Inferior parietal cortex (tissue), 1 donor: ENCODE data around the gene TRAF6.
"Not testable (repeated sequence)": the region's sequence is repeated elsewhere in the genome, so short reads cannot be mapped to it uniquely, and the experiment has no call there.

ENCODE experiments used
- DNase-seq: peaks from one replicate; pipeline ENCODE4 v3.0.0-alpha.2; 2016; ENCODE audit errors: extremely low spot score

Gene TRAF6, protein sequence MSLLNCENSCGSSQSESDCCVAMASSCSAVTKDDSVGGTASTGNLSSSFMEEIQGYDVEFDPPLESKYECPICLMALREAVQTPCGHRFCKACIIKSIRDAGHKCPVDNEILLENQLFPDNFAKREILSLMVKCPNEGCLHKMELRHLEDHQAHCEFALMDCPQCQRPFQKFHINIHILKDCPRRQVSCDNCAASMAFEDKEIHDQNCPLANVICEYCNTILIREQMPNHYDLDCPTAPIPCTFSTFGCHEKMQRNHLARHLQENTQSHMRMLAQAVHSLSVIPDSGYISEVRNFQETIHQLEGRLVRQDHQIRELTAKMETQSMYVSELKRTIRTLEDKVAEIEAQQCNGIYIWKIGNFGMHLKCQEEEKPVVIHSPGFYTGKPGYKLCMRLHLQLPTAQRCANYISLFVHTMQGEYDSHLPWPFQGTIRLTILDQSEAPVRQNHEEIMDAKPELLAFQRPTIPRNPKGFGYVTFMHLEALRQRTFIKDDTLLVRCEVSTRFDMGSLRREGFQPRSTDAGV

GRCh38 chr11:36509694-36510593, at the start of gene TRAF6:
Gene TRAF6, minus strand, starts transcription at chr11:36510272. Its CDS starts 8,757 bp downstream, at chr11:36501515.
- DNase-seq, result peak; percentile 87

DNA sequence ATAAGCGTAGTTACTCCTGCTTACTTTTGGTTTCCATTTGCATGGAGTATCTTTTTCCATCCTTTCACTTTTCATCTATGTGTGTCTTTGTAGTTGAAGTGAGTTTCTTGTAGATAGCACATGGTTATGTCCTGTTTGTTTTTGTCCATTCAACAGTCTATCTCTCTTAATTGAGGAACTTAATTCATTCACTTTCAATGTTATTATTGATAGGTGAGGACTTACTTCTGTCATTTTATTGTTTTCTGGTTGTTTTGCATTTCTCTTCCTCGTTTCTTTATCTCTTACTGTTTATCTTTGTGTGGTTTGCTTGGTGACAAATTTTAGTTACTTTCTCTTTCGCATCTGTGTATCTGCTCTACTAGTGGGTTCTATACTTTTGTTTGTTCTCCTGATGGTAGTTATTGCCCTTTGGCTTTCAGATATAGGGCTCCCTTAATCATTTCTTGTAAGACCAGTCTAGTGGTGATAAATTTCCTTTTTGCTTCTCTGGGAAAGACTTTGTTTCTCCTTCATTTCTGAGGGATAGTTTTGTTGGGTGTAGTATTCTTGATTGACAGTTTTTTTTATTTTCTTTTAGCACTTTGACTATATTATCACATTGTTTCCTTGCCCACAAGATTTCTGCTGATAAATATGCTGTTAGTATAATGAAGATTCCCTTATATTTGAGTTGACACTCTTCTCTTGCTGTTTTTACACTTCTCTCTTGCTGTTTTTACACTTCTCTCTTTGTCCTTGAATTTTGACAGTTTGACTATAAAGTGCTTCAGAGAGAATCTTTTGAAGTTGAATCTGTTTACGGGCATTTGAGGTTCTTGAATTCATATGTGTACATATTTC, 48.7 kb upstream of the TRAF6 start:
- no peak for DNase-seq

DNA sequence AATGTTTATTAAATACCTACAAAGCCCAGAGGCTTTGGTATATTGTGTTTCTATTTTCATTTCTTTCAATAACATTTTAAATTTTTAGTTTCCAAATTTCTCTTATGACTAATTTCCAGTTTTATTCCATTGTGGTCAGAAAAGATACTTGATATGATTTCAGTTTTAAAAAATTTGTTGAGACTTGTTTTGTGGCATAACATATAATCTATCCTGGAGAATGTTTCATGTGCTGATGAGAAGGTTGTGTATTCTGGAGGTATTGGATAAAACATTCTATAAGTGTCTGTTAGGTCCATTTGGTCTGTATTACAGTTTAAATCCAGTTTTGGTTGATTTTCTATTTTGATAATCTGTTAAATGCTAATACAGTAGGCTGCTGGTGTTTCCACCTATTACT, 47.9 kb upstream of the TRAF6 start:
- DNase-seq, result no peak

- DNase-seq, result not testable (repeated sequence)
Measured at GRCh38 chr11:36557390-36557789, 47.3 kb upstream of the TRAF6 start.

GRCh38 chr11:36550385-36551115, 40.5 kb upstream of the TRAF6 start:
- no peak for DNase-seq

DNA sequence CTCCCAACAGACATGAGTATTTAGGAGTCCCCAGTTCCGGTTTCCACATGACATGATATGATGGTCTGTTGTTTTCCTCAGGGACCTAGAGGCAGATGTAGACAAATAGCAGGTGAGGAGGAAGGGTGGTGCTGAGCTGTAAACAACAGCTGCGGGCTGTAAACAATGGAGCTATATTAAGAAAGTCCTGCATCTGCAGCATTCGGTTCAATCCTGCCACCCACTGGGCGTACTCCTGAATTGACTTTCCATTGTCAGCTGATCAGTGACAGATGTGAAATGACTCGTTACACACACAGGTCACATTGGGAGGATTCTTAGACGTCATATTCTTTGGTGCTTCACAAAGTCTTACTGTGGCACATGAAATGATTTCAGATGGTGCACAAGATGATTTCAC, 30.9 kb upstream of the TRAF6 start:
- peak; percentile 42 for DNase-seq

- DNase-seq, result no peak
Measured at GRCh38 chr11:36534276-36534840, 24.3 kb upstream of the TRAF6 start.

DNA sequence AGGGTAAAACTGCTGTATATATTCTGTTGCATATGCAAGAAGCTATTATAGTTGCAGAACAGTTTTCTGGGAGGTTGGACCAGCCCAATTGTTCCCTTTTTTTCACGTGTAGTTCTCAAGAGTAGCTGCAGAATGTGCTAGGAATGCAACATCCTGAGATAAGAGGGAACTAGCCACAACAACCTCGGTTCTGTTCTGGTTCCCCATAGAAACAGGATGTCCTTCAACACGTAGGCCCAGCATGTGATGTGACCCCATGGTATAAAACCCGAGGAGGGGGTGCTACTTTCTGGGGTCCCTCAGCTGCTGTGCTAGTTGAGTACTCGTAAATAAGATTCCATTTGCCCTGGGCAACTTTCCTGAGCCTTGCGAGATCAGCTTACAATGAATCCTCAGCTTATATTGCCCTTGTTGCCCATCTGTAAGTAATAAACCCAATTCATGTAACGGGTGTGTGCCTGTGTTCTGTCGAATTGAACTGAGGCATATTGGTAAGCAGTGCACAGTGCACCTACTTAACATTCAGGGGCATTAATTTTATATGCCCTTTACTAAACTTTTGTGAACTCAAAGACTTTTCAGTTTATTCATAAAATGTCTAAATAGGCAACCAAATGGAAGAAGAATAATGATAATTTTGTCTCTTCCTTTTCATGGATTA, 23.0 kb upstream of the TRAF6 start:
- no peak for DNase-seq

- DNase-seq, result no peak
Measured at GRCh38 chr11:36530840-36531239, 20.8 kb upstream of the TRAF6 start.

- DNase-seq, result no peak
Measured at GRCh38 chr11:36513965-36514364, 3.9 kb upstream of the TRAF6 start.

DNA sequence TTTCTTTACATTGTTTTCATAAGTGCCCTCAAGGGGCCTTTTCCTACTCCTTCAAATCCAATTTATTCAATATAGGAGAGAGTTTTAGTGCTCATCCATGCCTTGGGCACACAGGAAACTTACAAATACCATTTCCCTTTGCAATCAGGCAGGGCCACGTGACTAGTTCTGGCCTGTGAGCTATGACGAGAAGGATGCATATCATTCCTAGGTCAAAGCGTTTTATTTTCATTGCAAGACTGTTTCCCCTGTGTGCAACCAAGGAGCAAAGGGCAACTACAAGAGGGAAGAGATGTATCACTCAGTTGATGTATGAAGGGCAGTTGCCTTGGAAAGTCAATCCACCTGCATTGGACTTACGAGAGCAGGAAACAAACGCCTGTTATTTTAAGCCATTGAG, 1.9 kb upstream of the TRAF6 start:
- DNase-seq, result no peak

GRCh38 chr11:36511062-36511461, 990 bp upstream of the TRAF6 start:
- not testable (repeated sequence) for DNase-seq

DNA sequence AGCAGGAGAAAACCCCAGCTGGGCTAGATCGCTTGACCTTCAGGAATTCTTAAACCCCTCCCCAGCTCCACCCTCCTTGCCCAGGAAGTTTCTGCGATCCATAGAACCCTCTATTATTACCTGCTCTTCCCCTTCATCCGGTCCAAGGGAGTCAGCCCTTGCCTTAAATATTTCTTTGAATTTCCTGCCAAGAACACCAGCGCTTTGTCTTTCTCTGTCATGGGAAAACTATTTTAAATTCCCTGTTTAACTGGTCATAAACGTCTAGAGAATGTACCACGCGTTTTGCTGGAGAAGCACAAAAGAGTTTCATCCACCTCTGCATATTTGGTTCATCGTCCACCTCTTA, 496 bp upstream of the TRAF6 start:
- no peak for DNase-seq

- no peak for DNase-seq
Measured at GRCh38 chr11:36509201-36509639, 852 bp downstream of the TRAF6 start.

DNA sequence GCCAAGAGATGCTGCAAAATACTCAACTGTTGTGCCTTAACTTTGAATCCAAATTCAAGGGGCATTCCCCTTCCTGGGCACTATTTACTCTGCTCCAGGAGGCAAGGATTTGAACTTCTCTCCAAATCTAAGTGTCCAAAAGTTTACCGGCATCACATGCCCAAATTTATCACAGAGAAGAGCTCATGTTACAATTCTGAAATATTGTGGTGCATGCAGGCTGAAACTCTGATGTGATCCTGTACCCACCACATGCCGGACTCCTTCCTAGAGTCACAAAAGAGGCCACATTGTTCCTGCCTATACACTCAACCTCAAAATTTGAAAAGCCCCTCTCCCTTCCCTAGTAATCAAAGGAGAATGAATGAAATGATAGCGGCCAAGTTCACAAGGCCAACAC, 1.3 kb downstream of the TRAF6 start:
- DNase-seq, result no peak

- DNase-seq, result no peak
Measured at GRCh38 chr11:36507824-36508489, 2.1 kb downstream of the TRAF6 start.

DNA sequence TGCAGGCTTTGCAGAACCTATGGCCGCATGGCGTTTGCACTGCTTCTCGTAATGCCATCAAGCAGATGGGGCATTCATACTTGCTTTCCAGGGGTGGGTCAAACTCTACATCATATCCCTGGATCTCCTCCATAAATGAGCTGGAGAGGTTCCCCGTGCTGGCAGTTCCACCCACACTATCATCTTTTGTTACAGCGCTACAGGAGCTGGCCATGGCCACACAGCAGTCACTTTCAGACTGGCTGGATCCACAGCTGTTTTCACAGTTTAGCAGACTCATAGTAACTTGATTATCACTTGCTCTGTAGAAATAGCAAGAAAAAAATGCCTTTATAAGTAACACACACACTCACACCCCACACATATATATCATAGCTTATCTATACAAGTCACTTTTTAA, 8.8 kb downstream of the TRAF6 start:
- DNase-seq, result peak; percentile 53

- DNase-seq, result peak; percentile 53
Measured at GRCh38 chr11:36500315-36500721, 9.8 kb downstream of the TRAF6 start.

- no peak for DNase-seq
Measured at GRCh38 chr11:36499315-36499714, 10.8 kb downstream of the TRAF6 start.
